Gastrocnemius medialis (tissue), 4 donors: ENCODE measurements around the gene DOCK7. TPM values are rescaled to one million over a fixed set of nuclear protein-coding genes. Genes with fewer than 3 reads are reported as not detected.
"Not testable (repeated sequence)": the region's sequence is repeated elsewhere in the genome, so short reads cannot be mapped to it uniquely, and the experiment has no call there.

Experiments used
- ATAC-seq, 2 donors: fragments of 150-250 bp; one replicate each; pipeline ENCODE4 v1.9.1; 2016
- DNase-seq, 2 donors: peaks; one replicate each; pipeline ENCODE4 v3.0.0-alpha.2; 2019
- H3K27ac ChIP-seq, 4 donors: fragments of 200-600 bp; sonication (generic); 1 replicate in 1 of 4; 2 replicates in 3 of 4; pipeline ENCODE4 v1.5.1; 2016 to 2018; ENCODE audit warnings: mild to moderate bottlenecking in 2 of 4, moderate library complexity in 1 of 4
- H3K27me3 ChIP-seq, 3 donors: fragments of 200-600 bp; sonication (generic) in 2 of 3; 1 replicate in 1 of 3; 2 replicates in 2 of 3; pipeline versions ENCODE4 v1.5.1 to v1.6.0; 2016 to 2019; ENCODE audit warnings: mild to moderate bottlenecking in 1 of 3, moderate library complexity in 1 of 3
- H3K36me3 ChIP-seq, 2 donors: fragments of 200-600 bp; sonication (generic) in 1 of 2; one replicate each; pipeline ENCODE4 v1.5.1; 2017 to 2018
- H3K4me1 ChIP-seq, 2 donors: fragments of 200-600 bp; sonication (generic) in 1 of 2; one replicate each; pipeline ENCODE4 v1.5.1; 2016 to 2017; ENCODE audit warnings: mild to moderate bottlenecking in 2 of 2
- H3K4me3 ChIP-seq, 4 donors: fragments of 200-600 bp; sonication (generic) in 3 of 4; 1 replicate in 1 of 4; 2 replicates in 3 of 4; pipeline ENCODE4 v1.5.1; 2016 to 2019; ENCODE audit warnings: mild to moderate bottlenecking in 2 of 4
- H3K9me3 ChIP-seq, 3 donors: fragments of 200-600 bp; sonication (generic) in 2 of 3; 1 replicate in 1 of 3; 2 replicates in 2 of 3; pipeline ENCODE4 v1.5.1; 2016 to 2019
- POLR2A ChIP-seq, 2 donors: fragments of 450-650 bp; IDR thresholded peaks; one replicate each; pipeline ENCODE4 v1.6.1; 2017; ENCODE audit warnings: antibody characterized with exemption in 2 of 2, mild to moderate bottlenecking in 2 of 2, moderate library complexity in 2 of 2
- in situ Hi-C, 4 donors: fragments of 200-750 bp; cut with MboI; loops; one replicate each; pipeline versions ENCODE4 v1.15.0 to v1.8.0; 2017; ENCODE audit warnings: low sequenced_read_pairs in 4 of 4
- intact Hi-C: fragments of 100-400 bp; cut with DNase I; formaldehyde crosslinking; loops from one replicate; pipeline ENCODE4 v1.15.1; 2023; ENCODE audit warnings: low total_unique reads
- total RNA-seq, 4 donors: library from RNA; depleted of rRNA; stranded (reverse); fragments of >200 nt; gene quantifications; one replicate each; pipeline versions ENCODE4 v1.1.0 to v1.2.3, GENCODE V29; 2016
- TF ChIP-seq, protein P1 (sequence below), 5 experiments: fragments of 450-650 bp in 3 of 5; fragments of 200-600 bp in 2 of 5; sonication (generic) in 2 of 5; IDR thresholded peaks in 4 of 5; conservative IDR thresholded peaks in 1 of 5; 1 replicate in 4 of 5; 2 replicates in 1 of 5; pipeline ENCODE4 v1.5.1; 2016 to 2019; ENCODE audit warnings: antibody characterized with exemption in 5 of 5, mild to moderate bottlenecking in 3 of 5, moderate library complexity in 3 of 5

The DOCK7 gene
- total RNA-seq, 4 donors from 2014 or later: 7.9 to 14.7 (median 10.9) TPM

DNA sequence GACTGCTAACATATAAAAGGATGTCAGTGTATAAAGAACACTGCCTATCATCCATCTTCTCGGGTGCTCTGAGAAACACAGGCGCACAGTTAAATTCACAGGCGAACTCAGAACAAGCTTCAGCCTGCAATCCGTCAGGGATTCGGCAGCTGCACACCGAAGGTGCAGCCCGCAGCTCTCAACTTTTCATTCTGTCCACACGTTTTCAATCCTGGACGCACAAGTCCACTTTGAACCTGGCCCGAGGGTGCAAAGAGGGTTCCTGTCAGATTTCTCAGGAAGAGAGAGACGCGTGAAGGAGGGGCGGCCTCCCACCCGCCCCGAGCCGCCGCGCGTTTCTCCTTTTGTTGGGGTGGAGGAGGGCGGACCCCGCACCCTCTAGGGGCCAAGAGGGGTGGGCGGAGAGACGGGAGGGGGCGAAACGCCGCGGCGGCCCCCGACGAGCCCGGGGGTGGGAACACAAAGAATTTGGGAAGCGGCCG lies 724 bp downstream of the DOCK7 start:
- H3K27ac ChIP-seq: peak overlapping the region; percentile 64 to 81 (median 76)
- H3K4me1 ChIP-seq: peaks cover 2 to 15% of the 10 kb centered on the region in 2 donors
- TF ChIP-seq, protein P1, sequence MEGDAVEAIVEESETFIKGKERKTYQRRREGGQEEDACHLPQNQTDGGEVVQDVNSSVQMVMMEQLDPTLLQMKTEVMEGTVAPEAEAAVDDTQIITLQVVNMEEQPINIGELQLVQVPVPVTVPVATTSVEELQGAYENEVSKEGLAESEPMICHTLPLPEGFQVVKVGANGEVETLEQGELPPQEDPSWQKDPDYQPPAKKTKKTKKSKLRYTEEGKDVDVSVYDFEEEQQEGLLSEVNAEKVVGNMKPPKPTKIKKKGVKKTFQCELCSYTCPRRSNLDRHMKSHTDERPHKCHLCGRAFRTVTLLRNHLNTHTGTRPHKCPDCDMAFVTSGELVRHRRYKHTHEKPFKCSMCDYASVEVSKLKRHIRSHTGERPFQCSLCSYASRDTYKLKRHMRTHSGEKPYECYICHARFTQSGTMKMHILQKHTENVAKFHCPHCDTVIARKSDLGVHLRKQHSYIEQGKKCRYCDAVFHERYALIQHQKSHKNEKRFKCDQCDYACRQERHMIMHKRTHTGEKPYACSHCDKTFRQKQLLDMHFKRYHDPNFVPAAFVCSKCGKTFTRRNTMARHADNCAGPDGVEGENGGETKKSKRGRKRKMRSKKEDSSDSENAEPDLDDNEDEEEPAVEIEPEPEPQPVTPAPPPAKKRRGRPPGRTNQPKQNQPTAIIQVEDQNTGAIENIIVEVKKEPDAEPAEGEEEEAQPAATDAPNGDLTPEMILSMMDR (IDR thresholded peaks at IDR 0.05 in 4 of 5, conservative IDR thresholded peaks at IDR 0.05 in 1 of 5): no peak
- TF ChIP-seq POLR2A (IDR thresholded peaks at IDR 0.05): no peak
- H3K4me3 ChIP-seq: peak overlapping the region; percentile 66 to 87 (median 80)
- ATAC-seq (peak; percentile 23 to 34), DNase-seq (no peak)
- in situ Hi-C loops: no loop called here
- intact Hi-C loops: loop anchor here (5.0 kb wide), 1 partner anchor 250 kb away; the partner anchor contains the start of gene USP1
- H3K27me3 ChIP-seq: no peaks in the 10 kb centered on the region
- no peaks in the 10 kb centered on the region for H3K36me3 ChIP-seq
- no peaks in the 10 kb centered on the region for H3K9me3 ChIP-seq

DNA sequence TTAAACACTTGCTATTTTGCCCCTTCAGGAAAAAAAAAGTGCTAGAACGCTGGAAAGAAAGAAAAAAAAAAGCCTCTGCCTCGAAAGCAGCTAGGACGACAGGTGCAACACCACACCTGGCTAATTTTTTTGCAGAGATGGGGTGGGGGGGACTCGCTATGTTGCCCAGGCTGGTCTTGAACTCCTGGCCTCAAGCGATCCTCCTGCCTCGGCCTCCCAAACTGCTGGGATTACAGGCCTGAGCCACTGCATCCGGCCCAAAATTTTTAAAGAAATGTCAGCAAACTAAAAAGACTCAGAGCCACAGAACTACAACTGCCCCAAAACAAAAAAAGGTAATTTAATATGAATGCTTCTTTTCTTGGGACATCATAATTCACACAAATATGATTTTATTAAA lies 1.4 kb downstream of the DOCK7 start:
- Histone ChIP-seq H3K4me3 (peak overlapping the region in 3 of 4 donors; percentile 66 to 87 (median 85)), H3K4me1 (peaks cover 2 to 15% of the 10 kb centered on the region in 2 donors), H3K27me3 (no peaks in the 10 kb centered on the region), H3K9me3 (no peaks in the 10 kb centered on the region), H3K36me3 (no peaks in the 10 kb centered on the region), H3K27ac (no peak overlapping the region)
- TF ChIP-seq, protein P1 (IDR thresholded peaks at IDR 0.05 in 4 of 5, conservative IDR thresholded peaks at IDR 0.05 in 1 of 5): no peak
- no peak for TF ChIP-seq POLR2A (IDR thresholded peaks at IDR 0.05)
- in situ Hi-C loops: no loop called here
- DNase-seq: no peak
- no peak for ATAC-seq
- intact Hi-C loops: loop anchor here (5.0 kb wide), 1 partner anchor 250 kb away; the partner anchor contains the start of gene USP1

DNA sequence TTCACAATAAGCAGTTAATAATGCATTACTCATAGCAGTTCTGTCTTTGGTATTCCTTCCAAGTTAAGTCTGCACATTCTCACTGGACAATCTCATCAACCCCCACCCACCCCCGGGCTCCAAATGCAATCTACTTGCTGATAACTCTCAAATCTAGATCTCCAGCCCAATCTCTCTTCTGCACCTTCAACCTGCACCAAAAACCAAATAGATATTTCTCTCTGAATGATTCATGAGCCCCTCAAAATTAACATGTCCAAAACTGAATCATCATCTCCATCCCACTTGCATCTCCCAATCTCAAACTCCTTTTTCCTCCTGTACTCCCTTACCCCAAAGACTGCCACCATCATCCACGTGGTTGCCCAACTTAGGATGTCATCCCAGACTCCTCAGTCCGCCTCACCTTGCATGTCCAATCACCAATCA lies 2.7 kb downstream of the DOCK7 start:
- Histone ChIP-seq H3K4me1 (peaks cover 2 to 15% of the 10 kb centered on the region in 2 donors), H3K4me3 (no peak overlapping the region), H3K27me3 (no peaks in the 10 kb centered on the region), H3K36me3 (no peaks in the 10 kb centered on the region), H3K27ac (no peak overlapping the region), H3K9me3 (no peaks in the 10 kb centered on the region)
- ATAC-seq (no peak), DNase-seq (no peak)
- intact Hi-C loops (loop anchor here (5.0 kb wide), 1 partner anchor 248 kb away; the partner anchor contains the start of gene USP1), in situ Hi-C loops (no loop called here)
- no peak for TF ChIP-seq POLR2A (IDR thresholded peaks at IDR 0.05)
- TF ChIP-seq, protein P1 (IDR thresholded peaks at IDR 0.05 in 4 of 5, conservative IDR thresholded peaks at IDR 0.05 in 1 of 5): no peak

DNA sequence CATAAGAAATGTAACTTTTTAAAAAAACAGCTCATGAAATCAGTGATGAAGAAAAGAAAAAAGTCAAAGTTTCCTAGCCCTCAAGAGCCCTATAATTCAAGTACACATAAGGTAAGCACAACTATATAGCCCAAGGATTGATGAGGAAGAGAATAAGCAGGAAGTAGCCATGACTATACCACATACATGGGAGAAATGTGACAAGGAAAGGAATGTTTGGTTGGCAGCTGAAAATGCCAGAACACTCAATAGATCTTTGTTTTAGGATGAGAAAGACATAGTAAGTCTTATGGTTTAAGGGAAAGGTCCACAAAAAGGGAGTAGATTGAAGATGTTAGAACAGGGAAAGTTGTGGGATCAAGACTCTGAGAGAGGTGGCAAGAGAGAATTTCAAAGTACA lies 5.7 kb downstream of the DOCK7 start:
- ATAC-seq: no peak

DNA sequence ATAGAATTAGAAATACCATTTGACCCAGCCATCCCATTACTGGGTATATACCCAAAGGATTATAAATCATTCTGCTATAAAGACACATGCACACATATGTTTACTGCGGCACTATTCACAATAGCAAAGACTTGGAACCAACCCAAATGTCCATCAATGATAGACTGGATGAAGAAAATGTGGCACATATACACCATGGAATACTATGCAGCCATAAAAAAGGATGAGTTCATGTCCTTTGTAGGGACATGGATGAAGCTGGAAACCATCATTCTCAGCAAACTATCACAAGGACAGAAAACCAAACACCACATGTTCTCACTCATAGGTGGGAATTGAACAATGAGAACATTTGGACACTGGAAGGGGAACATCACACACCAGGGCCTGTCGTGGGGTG lies 7.2 kb downstream of the DOCK7 start:
- H3K36me3 ChIP-seq, DNase-seq, intact Hi-C loops, ATAC-seq, H3K4me3 ChIP-seq, H3K27me3 ChIP-seq, H3K9me3 ChIP-seq, H3K27ac ChIP-seq, in situ Hi-C loops: not testable (repeated sequence)
- peaks cover 0 to 15% of the 10 kb centered on the region in 2 donors for H3K4me1 ChIP-seq

More for the DNA sequence above, 5.7 kb downstream of the DOCK7 start:
- no peaks in the 10 kb centered on the region for H3K27me3 ChIP-seq
- DNase-seq: no peak
- in situ Hi-C loops (no loop called here), intact Hi-C loops (no loop called here)
- no peak overlapping the region for H3K27ac ChIP-seq
- peaks cover 0 to 15% of the 10 kb centered on the region in 2 donors for H3K4me1 ChIP-seq
- no peak for TF ChIP-seq POLR2A (IDR thresholded peaks at IDR 0.05)
- TF ChIP-seq, protein P1 (IDR thresholded peaks at IDR 0.05 in 4 of 5, conservative IDR thresholded peaks at IDR 0.05 in 1 of 5): no peak
- no peaks in the 10 kb centered on the region for H3K36me3 ChIP-seq
- H3K4me3 ChIP-seq: no peak overlapping the region
- no peaks in the 10 kb centered on the region for H3K9me3 ChIP-seq

DNA sequence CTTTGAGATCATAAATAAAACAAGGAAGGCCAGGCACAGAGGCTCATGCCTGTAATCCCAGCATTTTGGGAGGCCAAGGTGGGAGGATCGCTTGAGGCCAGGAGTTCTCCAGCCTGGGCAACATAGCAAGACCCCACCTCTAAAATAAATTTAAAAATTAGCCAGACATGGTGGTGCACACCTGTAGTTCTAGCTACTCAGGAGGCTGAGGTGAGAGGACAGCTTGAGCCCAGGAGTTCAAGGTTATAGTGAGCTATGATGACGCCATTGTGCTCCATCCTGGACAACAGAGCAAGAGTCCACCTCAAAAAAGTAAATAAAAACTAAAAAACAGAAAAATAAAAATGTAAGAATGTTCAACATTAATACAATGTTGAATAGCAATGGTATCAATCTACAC lies 10.4 kb downstream of the DOCK7 start:
- ATAC-seq, H3K27me3 ChIP-seq, in situ Hi-C loops, H3K4me3 ChIP-seq, H3K4me1 ChIP-seq, H3K9me3 ChIP-seq, intact Hi-C loops, H3K27ac ChIP-seq, H3K36me3 ChIP-seq, DNase-seq: not testable (repeated sequence)
